GM23338 (cell line): ENCODE measurements around the gene IZUMO4. TPM values are rescaled to one million over a fixed set of nuclear protein-coding genes. Genes with fewer than 3 reads are reported as not detected.

Experiments
- ATAC-seq: fragments of 200-7000 bp; cut with Tn5 transposase; 3 replicates; pipeline ENCODE4 v1.9.1; 2020
- DNase-seq: peaks from one replicate; pipeline ENCODE4 v3.0.0-alpha.2; 2015; ENCODE audit warnings: low spot score
- H2AFZ ChIP-seq: fragments of 200-600 bp; sonication (generic); 2 replicates; pipeline ENCODE4 v1.8.0; 2016; ENCODE audit warnings: antibody characterized with exemption, mild to moderate bottlenecking, moderate library complexity
- H3F3A ChIP-seq: fragments of 200-600 bp; sonication (generic); replicated peaks from 2 replicates; pipeline ENCODE4 v1.8.0; 2017; ENCODE audit warnings: antibody characterized with exemption, mixed run types, low read depth
- H3K27ac ChIP-seq: fragments of 200-600 bp; sonication (generic); 2 replicates; pipeline ENCODE4 v1.6.1; 2016; ENCODE audit warnings: low read depth
- H3K27me3 ChIP-seq: fragments of 200-600 bp; sonication (generic); 2 replicates; pipeline ENCODE4 v1.8.0; 2016; ENCODE audit warnings: mild to moderate bottlenecking, mixed run types, moderate library complexity; ENCODE audit not compliant: insufficient read depth
- H3K36me3 ChIP-seq: fragments of 200-600 bp; sonication (generic); 2 replicates; pipeline ENCODE4 v1.8.0; 2016; ENCODE audit warnings: mild to moderate bottlenecking; ENCODE audit not compliant: insufficient read depth
- H3K4me1 ChIP-seq: fragments of 200-600 bp; sonication (generic); 2 replicates; pipeline ENCODE4 v1.8.0; 2016; ENCODE audit warnings: mild to moderate bottlenecking, moderate library complexity; ENCODE audit not compliant: insufficient read depth
- H3K4me2 ChIP-seq: fragments of 200-600 bp; sonication (generic); 2 replicates; pipeline ENCODE4 v1.7.1; 2017; ENCODE audit warnings: mixed run types
- H3K4me3 ChIP-seq: fragments of 200-600 bp; sonication (generic); 2 replicates; pipeline ENCODE4 v1.6.1; 2016; ENCODE audit warnings: mixed run types
- H3K79me2 ChIP-seq: fragments of 200-600 bp; sonication (generic); replicated peaks from 2 replicates; pipeline ENCODE4 v1.8.0; 2017; ENCODE audit warnings: mild to moderate bottlenecking; ENCODE audit not compliant: insufficient read depth
- H3K9me2 ChIP-seq: fragments of 200-600 bp; sonication (generic); 2 replicates; pipeline ENCODE4 v1.8.0; 2017; ENCODE audit not compliant: insufficient read depth
- H4K20me1 ChIP-seq: fragments of 200-600 bp; sonication (generic); replicated peaks from 2 replicates; pipeline ENCODE4 v1.8.0; 2017; ENCODE audit warnings: mild to moderate bottlenecking; ENCODE audit not compliant: insufficient read depth
- H3K27ac Mint-ChIP-seq: 2 replicates; pipeline ENCODE4 v1.8.0; 2020; ENCODE audit warnings: inconsistent platforms, mild to moderate bottlenecking, moderate library complexity, mixed read lengths
- H3K27me3 Mint-ChIP-seq: 3 replicates; pipeline ENCODE4 v1.8.0; 2022; ENCODE audit warnings: low read depth, mild to moderate bottlenecking, moderate library complexity, mixed read lengths, inconsistent platforms; ENCODE audit not compliant: insufficient read depth, poor library complexity
- H3K36me3 Mint-ChIP-seq: 3 replicates; pipeline ENCODE4 v1.8.0; 2021; ENCODE audit warnings: low read depth, mild to moderate bottlenecking, inconsistent platforms, moderate library complexity, mixed read lengths
- H3K4me1 Mint-ChIP-seq: 3 replicates; pipeline ENCODE4 v1.8.0; 2020; ENCODE audit warnings: mild to moderate bottlenecking, inconsistent platforms, mixed read lengths
- H3K4me3 Mint-ChIP-seq: 3 replicates; pipeline ENCODE4 v1.8.0; 2021; ENCODE audit warnings: moderate library complexity, mild to moderate bottlenecking, inconsistent platforms, mixed read lengths
- H3K9me3 Mint-ChIP-seq: 3 replicates; pipeline ENCODE4 v1.8.0; 2020; ENCODE audit warnings: moderate library complexity, mild to moderate bottlenecking, inconsistent platforms, mixed read lengths
- CREB1 ChIP-seq: fragments of 250-450 bp; sonication (Bioruptor Pico); IDR thresholded peaks from 2 replicates; pipeline ENCODE4 v1.5.0; 2020; ENCODE audit warnings: low read depth, mild to moderate bottlenecking, moderate library complexity
- ETS1 ChIP-seq: IDR thresholded peaks from 2 replicates; pipeline ENCODE4 v1.6.1; 2016; ENCODE audit warnings: antibody characterized with exemption
- EZH2phosphoT487 ChIP-seq: fragments of 200-600 bp; sonication (generic); IDR thresholded peaks from one replicate; pipeline ENCODE4 v1.8.1; 2018; ENCODE audit warnings: antibody characterized with exemption; ENCODE audit not compliant: unreplicated experiment
- JUNB ChIP-seq: IDR thresholded peaks from one replicate; pipeline ENCODE4 v1.6.1; 2016; ENCODE audit warnings: antibody characterized with exemption; ENCODE audit not compliant: unreplicated experiment
- POLR2AphosphoS5 ChIP-seq: IDR thresholded peaks from 2 replicates; pipeline ENCODE4 v1.6.1; 2016; ENCODE audit warnings: antibody characterized with exemption, low read depth
- REST ChIP-seq: IDR thresholded peaks from one replicate; pipeline ENCODE4 v1.6.1; 2018; ENCODE audit warnings: antibody characterized with exemption; ENCODE audit not compliant: unreplicated experiment
- ZNF114 ChIP-seq: fragments of 250-450 bp; sonication (Bioruptor Pico); IDR thresholded peaks from 2 replicates; pipeline ENCODE4 v1.5.0; 2020; ENCODE audit warnings: mild to moderate bottlenecking, moderate library complexity
- ZNF331 ChIP-seq: fragments of 250-450 bp; sonication (Bioruptor Pico); IDR thresholded peaks from 2 replicates; pipeline ENCODE4 v1.5.0; 2020; ENCODE audit warnings: low read depth, mild to moderate bottlenecking, moderate library complexity
- ZNF462 ChIP-seq: fragments of 250-450 bp; sonication (Bioruptor Pico); IDR thresholded peaks from 2 replicates; pipeline ENCODE4 v1.5.0; 2020; ENCODE audit warnings: mild to moderate bottlenecking, moderate library complexity
- polyA plus RNA-seq: library from polyadenylated mRNA; unstranded; fragments of >200 nt; fragmentation: Nextera tagmentation; extraction: Ambion mirVana; gene quantifications from 2 replicates; pipeline ENCODE4 v1.2.1, GENCODE V29; 2016
- total RNA-seq: library from RNA; depleted of rRNA; stranded (reverse); fragments of >200 nt; shearing (Covaris generic); gene quantifications from 2 replicates; pipeline ENCODE4 v1.2.3, GENCODE V29; 2014

The IZUMO4 gene
- total and polyA plus RNA-seq, 2 experiments from 2014 or later = 0.57 to 2.2 TPM

GRCh38 chr19:2139385-2140137 is 42.8 kb downstream of the IZUMO4 start (continued):
- TF ChIP-seq ZNF462 (CRISPR knock-in tag) (no peak), ETS1 (no peak), CREB1 (CRISPR knock-in tag) (no peak), POLR2AphosphoS5 (no peak)

GRCh38 chr19:2140138-2140569 is 43.4 kb downstream of the IZUMO4 start:
- Histone ChIP-seq H3F3A (peaks cover 4% of the 10 kb centered on the region; the same call in 1 of the 2 replicates), H2AFZ (no peak overlapping the region), H3K4me3 (no peak overlapping the region), H4K20me1 (peaks cover 44% of the 10 kb centered on the region), H3K27ac (no peak overlapping the region), H3K36me3 (peaks cover 10% of the 10 kb centered on the region; the same call in 1 of the 2 replicates), H3K4me2 (no peak overlapping the region), H3K27me3 (no peaks in the 10 kb centered on the region), H3K9me2 (no peaks in the 10 kb centered on the region), H3K79me2 (peaks cover 82% of the 10 kb centered on the region), H3K4me1 (no peaks in the 10 kb centered on the region)
- no peak for TF ChIP-seq ZNF114 (CRISPR knock-in tag)
- no peak for TF ChIP-seq EZH2phosphoT487
- TF ChIP-seq REST = no peak
- no peak for TF ChIP-seq CREB1 (CRISPR knock-in tag)
- TF ChIP-seq POLR2AphosphoS5 = no peak
- no peak for TF ChIP-seq ZNF331 (CRISPR knock-in tag)
- no peak for TF ChIP-seq JUNB
- DNase-seq (no peak), ATAC-seq (no peak)
- Mint-ChIP-seq H3K36me3 (peaks cover 46% of the 10 kb centered on the region), H3K4me3 (no peak overlapping the region), H3K4me1 (peaks cover 2% of the 10 kb centered on the region; the same call in 1 of the 3 replicates), H3K9me3 (no peaks in the 10 kb centered on the region), H3K27me3 (peaks cover 13% of the 10 kb centered on the region), H3K27ac (no peak overlapping the region)
